Measurements from ENCODE around the gene RASAL1. TPM values are rescaled to one million over a fixed set of nuclear protein-coding genes. Genes with fewer than 3 reads are reported as not detected.

The RASAL1 gene
- total RNA-seq, 1 donor from 2014 or later = 0.21 TPM

- Mint-ChIP-seq H3K36me3 (ENCODE audit: low read depth, unreplicated experiment) (peaks cover 22% of the 10 kb centered on the region), H3K9me3 (ENCODE audit: unreplicated experiment) (no peaks in the 10 kb centered on the region), H3K27ac (ENCODE audit: unreplicated experiment) (no peak overlapping the region), H3K27me3 (ENCODE audit: unreplicated experiment) (peaks cover 3% of the 10 kb centered on the region), H3K4me3 (ENCODE audit: unreplicated experiment) (no peak overlapping the region), H3K4me1 (ENCODE audit: unreplicated experiment) (no peaks in the 10 kb centered on the region)
- DNase-seq (ENCODE audit: low spot score) = no peak
- no peak for TF ChIP-seq CTCF (IDR thresholded peaks at IDR 0.05; ENCODE audit: unreplicated experiment)
Observed at GRCh38 chr12:113167868-113168267, 32.3 kb upstream of the RASAL1 start.

- no peak for DNase-seq (ENCODE audit: low spot score)
- Mint-ChIP-seq H3K9me3 (ENCODE audit: unreplicated experiment) (no peaks in the 10 kb centered on the region), H3K4me3 (ENCODE audit: unreplicated experiment) (peak overlapping the region; percentile 28), H3K4me1 (ENCODE audit: unreplicated experiment) (no peaks in the 10 kb centered on the region), H3K27ac (ENCODE audit: unreplicated experiment) (no peak overlapping the region), H3K36me3 (ENCODE audit: low read depth, unreplicated experiment) (peaks cover 6% of the 10 kb centered on the region), H3K27me3 (ENCODE audit: unreplicated experiment) (peaks cover 4% of the 10 kb centered on the region)
- no peak for TF ChIP-seq CTCF (IDR thresholded peaks at IDR 0.05; ENCODE audit: unreplicated experiment)
Observed at GRCh38 chr12:113165521-113166450, 30.2 kb upstream of the RASAL1 start.

GRCh38 chr12:113164014-113164413, 28.5 kb upstream of the RASAL1 start:
- TF ChIP-seq CTCF (IDR thresholded peaks at IDR 0.05; ENCODE audit: unreplicated experiment) = no peak
- peaks cover 4% of the 10 kb centered on the region for H3K27me3 Mint-ChIP-seq (ENCODE audit: unreplicated experiment)
- no peak overlapping the region for H3K27ac Mint-ChIP-seq (ENCODE audit: unreplicated experiment)
- DNase-seq (ENCODE audit: low spot score) = no peak
- H3K4me1 Mint-ChIP-seq (ENCODE audit: unreplicated experiment) = no peaks in the 10 kb centered on the region
- no peaks in the 10 kb centered on the region for H3K9me3 Mint-ChIP-seq (ENCODE audit: unreplicated experiment)
- no peak overlapping the region for H3K4me3 Mint-ChIP-seq (ENCODE audit: unreplicated experiment)
- peaks cover 9% of the 10 kb centered on the region for H3K36me3 Mint-ChIP-seq (ENCODE audit: low read depth, unreplicated experiment)

GRCh38 chr12:113163030-113163360, 27.4 kb upstream of the RASAL1 start:
- H3K4me1 Mint-ChIP-seq (ENCODE audit: unreplicated experiment) = no peaks in the 10 kb centered on the region
- peaks cover 4% of the 10 kb centered on the region for H3K27me3 Mint-ChIP-seq (ENCODE audit: unreplicated experiment)
- peaks cover 13% of the 10 kb centered on the region for H3K36me3 Mint-ChIP-seq (ENCODE audit: low read depth, unreplicated experiment)
- no peak overlapping the region for H3K27ac Mint-ChIP-seq (ENCODE audit: unreplicated experiment)
- no peaks in the 10 kb centered on the region for H3K9me3 Mint-ChIP-seq (ENCODE audit: unreplicated experiment)
- H3K4me3 Mint-ChIP-seq (ENCODE audit: unreplicated experiment) = no peak overlapping the region
- no peak for DNase-seq (ENCODE audit: low spot score)
- no peak for TF ChIP-seq CTCF (IDR thresholded peaks at IDR 0.05; ENCODE audit: unreplicated experiment)

Measured in endothelial cell (in vitro differentiated cells).